Measurements from ENCODE around the gene CSNK2B. TPM values are rescaled to one million over a fixed set of nuclear protein-coding genes. Genes with fewer than 3 reads are reported as not detected.

CSNK2B gene
- total and polyA plus RNA-seq, 3 donors from 2014 or later = 397 to 523 (median 421) TPM

DNA sequence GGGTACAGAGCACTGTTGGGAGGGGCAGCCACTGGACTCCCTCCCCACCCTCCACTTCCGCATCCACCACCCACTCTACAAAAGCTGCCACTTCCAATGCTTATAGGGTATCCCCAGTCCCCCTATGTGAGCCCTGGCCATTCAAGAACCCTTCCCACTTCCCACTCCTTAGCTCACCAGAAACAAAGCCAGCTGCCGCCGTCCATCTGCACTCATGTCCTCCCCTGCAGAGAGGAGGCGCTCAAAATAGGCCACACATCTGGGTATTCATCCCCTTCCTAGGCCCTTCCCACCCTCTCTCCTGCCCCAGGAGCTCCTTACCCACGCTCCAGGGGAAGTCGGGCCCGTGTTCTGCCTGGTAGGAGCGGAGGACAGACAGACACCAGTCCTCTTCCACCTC, 21.4 kb downstream of the CSNK2B start:
- Histone ChIP-seq H3K27ac (no peak overlapping the region), H3K4me1 (peaks cover 4% of the 10 kb centered on the region), H3K4me3 (no peak overlapping the region), H3K27me3 (no peaks in the 10 kb centered on the region), H3K36me3 (ENCODE audit: low read depth, missing control alignments) (no peaks in the 10 kb centered on the region), H3K9me3 (no peaks in the 10 kb centered on the region)
- no peak for TF ChIP-seq POLR2A (IDR thresholded peaks at IDR 0.05)
- TF ChIP-seq, protein P1, sequence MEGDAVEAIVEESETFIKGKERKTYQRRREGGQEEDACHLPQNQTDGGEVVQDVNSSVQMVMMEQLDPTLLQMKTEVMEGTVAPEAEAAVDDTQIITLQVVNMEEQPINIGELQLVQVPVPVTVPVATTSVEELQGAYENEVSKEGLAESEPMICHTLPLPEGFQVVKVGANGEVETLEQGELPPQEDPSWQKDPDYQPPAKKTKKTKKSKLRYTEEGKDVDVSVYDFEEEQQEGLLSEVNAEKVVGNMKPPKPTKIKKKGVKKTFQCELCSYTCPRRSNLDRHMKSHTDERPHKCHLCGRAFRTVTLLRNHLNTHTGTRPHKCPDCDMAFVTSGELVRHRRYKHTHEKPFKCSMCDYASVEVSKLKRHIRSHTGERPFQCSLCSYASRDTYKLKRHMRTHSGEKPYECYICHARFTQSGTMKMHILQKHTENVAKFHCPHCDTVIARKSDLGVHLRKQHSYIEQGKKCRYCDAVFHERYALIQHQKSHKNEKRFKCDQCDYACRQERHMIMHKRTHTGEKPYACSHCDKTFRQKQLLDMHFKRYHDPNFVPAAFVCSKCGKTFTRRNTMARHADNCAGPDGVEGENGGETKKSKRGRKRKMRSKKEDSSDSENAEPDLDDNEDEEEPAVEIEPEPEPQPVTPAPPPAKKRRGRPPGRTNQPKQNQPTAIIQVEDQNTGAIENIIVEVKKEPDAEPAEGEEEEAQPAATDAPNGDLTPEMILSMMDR (IDR thresholded peaks at IDR 0.05) = no peak
- intact Hi-C loops (cut with DNase I; ENCODE audit: low total_unique reads) = no loop called here
- 81 to 91% methylated on average over 4 to 8 of the region's 8 CpGs for WGBS, 2 donors
- no peak for DNase-seq

DNA sequence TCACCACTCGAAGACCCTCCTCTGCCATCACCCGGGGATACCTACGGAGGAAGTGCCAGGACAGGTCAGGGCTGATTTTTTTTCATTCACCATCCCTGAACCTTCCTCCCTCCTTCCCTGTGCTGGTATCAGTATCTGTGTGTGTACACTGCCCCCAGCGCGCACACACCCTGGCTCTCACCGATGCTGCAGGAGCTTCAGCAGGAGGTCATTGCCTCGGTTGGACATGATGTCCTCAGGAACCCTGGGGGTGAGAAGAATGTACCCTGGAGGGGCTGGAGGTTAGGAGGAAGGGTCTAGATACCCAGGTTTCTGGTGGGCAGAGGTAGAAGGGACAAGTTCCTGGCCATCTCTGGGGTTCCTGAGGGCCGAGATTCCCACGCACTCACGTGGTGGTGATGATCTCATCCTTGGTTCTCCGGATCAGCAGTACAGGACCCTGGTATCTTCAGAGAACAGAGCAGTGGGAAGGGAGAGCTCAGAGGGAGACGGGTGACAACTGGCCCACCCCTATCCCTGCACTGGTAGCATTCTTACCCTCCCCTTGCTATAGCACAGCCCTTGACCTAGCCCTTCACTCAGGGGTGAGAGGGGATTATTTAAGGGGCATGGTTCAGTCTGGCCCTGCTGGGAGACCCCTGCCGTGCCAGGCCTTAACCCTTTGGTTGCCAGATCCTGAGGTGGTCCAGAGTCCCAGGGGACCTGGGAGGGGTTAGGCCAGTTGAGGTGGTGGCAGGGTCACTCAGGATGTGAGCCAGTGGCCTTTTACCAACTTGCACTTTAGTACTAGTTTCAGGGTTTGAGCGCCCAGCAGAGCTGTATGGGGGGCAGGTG, 22.2 kb downstream of the CSNK2B start:
- no peak overlapping the region for H3K27ac ChIP-seq
- no peak for DNase-seq
- H3K9me3 ChIP-seq = no peaks in the 10 kb centered on the region
- no peaks in the 10 kb centered on the region for H3K36me3 ChIP-seq (ENCODE audit: low read depth, missing control alignments)
- TF ChIP-seq, protein P1 (IDR thresholded peaks at IDR 0.05) = no peak
- intact Hi-C loops (cut with DNase I; ENCODE audit: low total_unique reads) = no loop called here
- 81 to 95% methylated on average over 10 to 14 of the region's 14 CpGs for WGBS, 2 donors
- H3K4me1 ChIP-seq = peaks cover 4% of the 10 kb centered on the region
- no peak overlapping the region for H3K4me3 ChIP-seq
- H3K27me3 ChIP-seq = no peaks in the 10 kb centered on the region

DNA sequence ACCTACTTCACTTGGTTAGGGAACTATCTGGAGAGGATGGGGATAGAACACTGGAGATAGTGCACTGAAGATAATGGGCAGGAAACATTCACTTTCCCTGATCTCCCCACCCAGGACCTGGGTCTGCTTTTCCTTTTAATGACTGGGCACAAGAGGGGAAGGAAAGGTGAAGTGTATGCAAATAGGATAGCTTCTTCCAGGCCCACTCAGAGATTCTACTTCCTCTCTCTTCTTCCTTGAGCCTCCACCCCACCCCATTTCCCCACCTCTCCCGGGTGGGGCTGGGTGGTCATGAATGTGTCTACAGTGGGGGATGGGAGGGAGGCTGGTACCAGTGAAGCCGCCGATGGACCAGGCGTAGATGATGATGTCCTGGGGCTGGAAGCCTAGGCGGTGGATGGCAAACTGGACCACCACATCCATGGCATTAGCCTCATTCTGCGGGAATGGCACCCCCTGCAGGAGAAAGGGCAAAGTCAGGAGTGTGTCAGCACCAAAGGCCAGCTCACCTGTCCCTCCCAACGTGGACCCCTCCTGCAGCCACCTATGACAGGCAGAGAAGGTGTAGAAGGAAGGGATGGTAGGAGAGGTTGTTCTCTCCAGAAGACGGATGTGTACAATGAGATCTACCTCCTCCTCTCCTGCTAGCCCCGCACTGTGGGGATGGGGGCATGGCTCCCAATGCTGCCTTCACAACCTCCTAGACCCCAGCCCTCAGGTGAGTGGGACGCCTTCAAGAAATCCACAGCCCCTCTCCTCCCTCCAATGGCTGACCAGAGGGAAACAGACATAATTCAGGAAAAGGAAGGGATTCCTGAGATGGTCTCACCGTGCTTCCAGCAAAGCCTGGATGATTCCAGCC, 23.6 kb downstream of the CSNK2B start:
- Histone ChIP-seq H3K27ac (no peak overlapping the region), H3K9me3 (no peaks in the 10 kb centered on the region), H3K27me3 (no peaks in the 10 kb centered on the region), H3K36me3 (ENCODE audit: low read depth, missing control alignments) (no peaks in the 10 kb centered on the region), H3K4me1 (peaks cover 4% of the 10 kb centered on the region), H3K4me3 (no peak overlapping the region)
- DNase-seq = no peak
- TF ChIP-seq, protein P1 (IDR thresholded peaks at IDR 0.05) = peak in 1 of 3 experiments; percentile 23
- no peak for TF ChIP-seq POLR2A (IDR thresholded peaks at IDR 0.05)
- WGBS, 2 donors = 79 to 84% methylated on average over 8 to 11 of the region's 11 CpGs
- intact Hi-C loops (cut with DNase I; ENCODE audit: low total_unique reads) = no loop called here

DNA sequence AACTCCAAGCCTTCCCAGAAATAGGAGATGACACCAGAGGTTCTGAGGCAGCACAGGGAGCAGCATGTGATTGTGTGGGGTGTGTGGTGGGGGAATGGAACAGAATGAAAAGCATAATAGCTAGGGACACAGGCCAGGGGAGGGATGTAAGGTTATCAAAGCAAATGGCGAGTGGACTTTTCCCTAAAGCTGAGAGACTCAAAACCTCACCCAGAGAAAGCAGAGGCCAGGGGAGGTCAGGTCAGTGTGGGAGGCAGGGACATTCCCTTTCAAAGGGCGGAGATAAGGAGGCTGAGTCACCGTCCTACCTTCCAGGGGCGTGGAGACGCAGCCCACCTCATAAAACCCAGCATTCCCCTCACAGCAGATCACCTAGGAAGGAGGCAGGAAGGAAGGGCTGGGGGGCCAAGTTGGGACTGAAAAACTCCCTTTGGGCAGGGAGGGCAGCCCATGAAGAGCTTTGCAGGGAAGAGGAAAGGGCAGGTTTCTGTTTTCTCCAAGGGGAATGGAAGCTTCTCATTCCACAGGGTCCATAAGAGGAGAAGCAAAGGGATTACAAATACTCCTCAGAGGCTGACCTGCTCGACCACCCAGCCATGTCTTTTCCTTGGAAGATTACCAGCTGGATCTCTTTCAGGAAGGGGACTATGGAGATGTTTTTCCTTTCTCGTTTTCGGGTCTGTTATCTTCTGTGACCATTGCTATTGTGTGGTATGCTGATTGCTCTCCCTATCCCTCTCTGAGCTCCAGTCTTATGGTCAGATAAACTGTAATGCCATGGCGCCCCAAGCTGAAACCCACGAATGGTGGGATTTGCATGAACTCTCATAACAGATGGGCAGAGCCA, 24.6 kb downstream of the CSNK2B start:
- no peak overlapping the region for H3K4me3 ChIP-seq
- DNase-seq = no peak
- no peaks in the 10 kb centered on the region for H3K9me3 ChIP-seq
- peaks cover 4% of the 10 kb centered on the region for H3K4me1 ChIP-seq
- H3K27me3 ChIP-seq = no peaks in the 10 kb centered on the region
- WGBS, 2 donors = 52 to 65% methylated on average over 10 of the region's 10 CpGs
- H3K36me3 ChIP-seq (ENCODE audit: low read depth, missing control alignments) = no peaks in the 10 kb centered on the region
- no peak overlapping the region for H3K27ac ChIP-seq
- TF ChIP-seq POLR2A (IDR thresholded peaks at IDR 0.05) = no peak
- TF ChIP-seq, protein P1 (IDR thresholded peaks at IDR 0.05) = no peak
- intact Hi-C loops (cut with DNase I; ENCODE audit: low total_unique reads) = no loop called here

All from testis (tissue), 3 donors.